Activated CD4-positive, alpha-beta T cell treated with anti-CD3 and anti-CD28 coated beads for 36 hours (primary cell): Measurements from ENCODE around the gene S100A14. TPM values are rescaled to one million over a fixed set of nuclear protein-coding genes. Genes with fewer than 3 reads are reported as not detected.
"Not testable (repeated sequence)": the region's sequence is repeated elsewhere in the genome, so short reads cannot be mapped to it uniquely, and the experiment has no call there.

Experiments
- ATAC-seq: fragments of 200-7000 bp; cut with Tn5 transposase; one replicate; pipeline ENCODE4 v1.10.0; 2021; ENCODE audit warnings: mild to moderate bottlenecking, moderate library complexity
- CTCF ChIA-PET: fragments of 350-600 bp; sonication (Branson Sonifier 250); formaldehyde crosslinking; loops from one replicate; lab custom pipeline; 2021; ENCODE audit warnings: antibody characterized with exemption; lab: Charles Lee
- POLR2A ChIA-PET: fragments of 350-600 bp; sonication (Branson Sonifier 250); formaldehyde crosslinking; loops from one replicate; lab custom pipeline; 2021; ENCODE audit warnings: antibody characterized with exemption, inconsistent platforms; lab: Charles Lee
- DNase-seq: peaks from one replicate; pipeline ENCODE4 v3.0.0-alpha.2; 2020
- H3K27ac Mint-ChIP-seq: one replicate; pipeline ENCODE4 v1.8.0; 2021; ENCODE audit warnings: mixed read lengths
- H3K27me3 Mint-ChIP-seq: one replicate; pipeline ENCODE4 v1.8.0; 2021; ENCODE audit warnings: mixed read lengths
- H3K36me3 Mint-ChIP-seq: one replicate; pipeline ENCODE4 v1.8.0; 2021; ENCODE audit warnings: low read depth, mixed read lengths
- H3K4me1 Mint-ChIP-seq: one replicate; pipeline ENCODE4 v1.8.0; 2021; ENCODE audit warnings: mixed read lengths
- H3K4me3 Mint-ChIP-seq: one replicate; pipeline ENCODE4 v1.8.0; 2021; ENCODE audit warnings: mild to moderate bottlenecking, moderate library complexity, mixed read lengths
- H3K9me3 Mint-ChIP-seq: one replicate; pipeline ENCODE4 v1.8.0; 2021; ENCODE audit warnings: low read depth, mixed read lengths
- intact Hi-C, 2 experiments: fragments of 100-400 bp; cut with DNase I in 1 of 2; cut with micrococcal nuclease in 1 of 2; formaldehyde crosslinking; loops; one replicate each; pipeline versions ENCODE4 v1.14.2 to v1.15.1; 2022 to 2024; cut with DNase I, micrococcal nuclease
- total RNA-seq, 2 experiments: library from RNA; stranded (reverse); gene quantifications; one replicate each; pipeline ENCODE4 v1.2.3, GENCODE V29; 2021

S100A14 gene
- total RNA-seq, 2 experiments from 2014 or later: 0.14 to 0.34 TPM

GRCh38 chr1:153649863-153650235, 33.7 kb upstream of the S100A14 start:
- Mint-ChIP-seq H3K4me1 (peaks cover 38% of the 10 kb centered on the region), H3K27me3 (no peaks in the 10 kb centered on the region), H3K27ac (peak overlapping the region; percentile 85), H3K36me3 (peaks cover 29% of the 10 kb centered on the region), H3K4me3 (no peak overlapping the region), H3K9me3 (no peaks in the 10 kb centered on the region)
- DNase-seq: no peak
- POLR2A ChIA-PET: interaction anchor here (0.6 to 1.1 kb wide), 3 partner anchors 14 to 17 kb away, joined by 3 to 7 read pairs (median 5); partner anchors contain the start of gene CHTOP
- intact Hi-C loops: no loop called here
- ATAC-seq: peak; percentile 23
- CTCF ChIA-PET: interaction anchor here (1.1 kb wide), 1 partner anchor 11 kb away, joined by 8 read pairs; no protein-coding TSS in a partner anchor

DNA sequence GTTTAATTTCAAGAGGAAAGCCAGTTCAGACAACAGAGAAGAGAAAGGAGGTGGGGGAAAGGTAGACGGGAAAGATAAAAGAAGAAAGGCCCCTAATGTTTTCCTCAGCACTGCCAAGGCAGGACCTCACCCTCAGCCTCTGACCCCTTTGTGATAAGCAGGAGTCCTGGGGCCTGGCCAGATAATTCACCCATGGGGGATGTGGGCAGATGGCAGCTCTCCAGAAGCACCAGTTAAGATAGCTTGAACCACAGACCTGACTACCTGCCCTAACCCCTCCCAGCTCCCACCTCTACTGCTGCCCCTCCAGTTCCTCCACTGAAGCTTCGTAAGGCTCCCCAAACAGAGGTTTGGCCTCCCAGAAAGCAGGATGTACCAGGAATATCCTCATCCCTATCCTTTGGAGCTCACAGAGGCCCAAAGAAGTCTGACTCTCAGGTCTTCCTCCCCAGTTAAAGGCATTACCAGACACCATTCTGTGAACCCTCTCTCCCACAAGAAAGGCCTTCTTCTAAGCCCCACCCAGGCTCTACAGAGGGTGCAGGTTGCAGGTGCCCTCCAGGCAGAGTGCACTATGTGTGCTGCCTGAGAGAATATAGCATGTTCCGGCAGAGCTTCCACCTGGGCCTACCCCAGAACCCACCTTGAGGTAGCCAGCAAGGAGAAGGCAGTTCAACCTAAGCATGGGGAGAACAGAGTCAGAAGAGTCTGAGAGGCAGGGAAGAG, 33.2 kb upstream of the S100A14 start:
- POLR2A ChIA-PET: interaction anchor here (0.6 to 1.1 kb wide), 5 partner anchors 13 to 1809 kb away, joined by 3 to 7 read pairs (median 3); partner anchors contain the start of gene CHTOP
- intact Hi-C loops: no loop called here
- Mint-ChIP-seq H3K4me1 (peaks cover 42% of the 10 kb centered on the region), H3K36me3 (peaks cover 33% of the 10 kb centered on the region), H3K9me3 (no peaks in the 10 kb centered on the region), H3K4me3 (no peak overlapping the region), H3K27ac (peak overlapping the region; percentile 62), H3K27me3 (no peaks in the 10 kb centered on the region)
- CTCF ChIA-PET: interaction anchor here (1.0 to 1.3 kb wide), 3 partner anchors 11 to 138 kb away, joined by 4 to 8 read pairs (median 5); no protein-coding TSS in a partner anchor
- ATAC-seq: peak; percentile 29
- no peak for DNase-seq

GRCh38 chr1:153648000-153648643, 32.0 kb upstream of the S100A14 start:
- H3K9me3 Mint-ChIP-seq: no peaks in the 10 kb centered on the region
- no peaks in the 10 kb centered on the region for H3K27me3 Mint-ChIP-seq
- DNase-seq (no peak), ATAC-seq (no peak)
- peaks cover 51% of the 10 kb centered on the region for H3K4me1 Mint-ChIP-seq
- H3K4me3 Mint-ChIP-seq: no peak overlapping the region
- intact Hi-C loops: no loop called here
- peaks cover 45% of the 10 kb centered on the region for H3K36me3 Mint-ChIP-seq
- ChIA-PET POLR2A (interaction anchor here (0.6 to 0.8 kb wide), 3 partner anchors 14 to 469 kb away, joined by 3 to 4 read pairs (median 4); partner anchors contain the start of gene CHTOP), CTCF (interaction anchor here (0.6 to 1.3 kb wide), 5 partner anchors 10 to 288 kb away, joined by 3 to 5 read pairs (median 3); no protein-coding TSS in a partner anchor)
- peak overlapping the region; percentile 43 for H3K27ac Mint-ChIP-seq

DNA sequence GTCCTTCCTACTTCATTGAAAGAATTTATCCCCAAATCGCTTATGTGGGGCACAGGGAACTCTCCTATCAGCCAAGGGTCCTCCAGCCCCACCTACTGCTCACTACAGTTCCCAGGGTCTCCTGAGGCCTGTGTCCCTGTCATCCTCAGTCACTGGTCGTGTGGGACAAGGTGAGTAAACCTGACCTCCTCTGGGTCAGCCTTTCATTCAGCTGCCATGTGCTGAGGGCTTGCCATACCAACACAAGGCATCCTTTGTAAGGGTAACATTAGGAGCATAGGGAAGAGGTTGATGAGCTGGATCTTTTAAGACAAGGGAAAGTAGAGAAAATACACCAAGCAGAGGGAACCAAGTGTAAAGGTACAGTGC, 31.2 kb upstream of the S100A14 start:
- no peak for ATAC-seq
- CTCF ChIA-PET: interaction anchor here (0.9 kb wide), 1 partner anchor 9 kb away, joined by 3 read pairs; no protein-coding TSS in a partner anchor
- no peak for DNase-seq
- intact Hi-C loops: no loop called here
- H3K27ac Mint-ChIP-seq: peak overlapping the region; percentile 75
- no peaks in the 10 kb centered on the region for H3K9me3 Mint-ChIP-seq
- peak overlapping the region; percentile 28 for H3K4me3 Mint-ChIP-seq
- H3K27me3 Mint-ChIP-seq: no peaks in the 10 kb centered on the region
- H3K36me3 Mint-ChIP-seq: peaks cover 51% of the 10 kb centered on the region
- POLR2A ChIA-PET: interaction anchor here (0.6 to 0.8 kb wide), 4 partner anchors 13 to 470 kb away, joined by 3 to 4 read pairs (median 4); partner anchors contain the start of gene CHTOP
- H3K4me1 Mint-ChIP-seq: peaks cover 54% of the 10 kb centered on the region

DNA sequence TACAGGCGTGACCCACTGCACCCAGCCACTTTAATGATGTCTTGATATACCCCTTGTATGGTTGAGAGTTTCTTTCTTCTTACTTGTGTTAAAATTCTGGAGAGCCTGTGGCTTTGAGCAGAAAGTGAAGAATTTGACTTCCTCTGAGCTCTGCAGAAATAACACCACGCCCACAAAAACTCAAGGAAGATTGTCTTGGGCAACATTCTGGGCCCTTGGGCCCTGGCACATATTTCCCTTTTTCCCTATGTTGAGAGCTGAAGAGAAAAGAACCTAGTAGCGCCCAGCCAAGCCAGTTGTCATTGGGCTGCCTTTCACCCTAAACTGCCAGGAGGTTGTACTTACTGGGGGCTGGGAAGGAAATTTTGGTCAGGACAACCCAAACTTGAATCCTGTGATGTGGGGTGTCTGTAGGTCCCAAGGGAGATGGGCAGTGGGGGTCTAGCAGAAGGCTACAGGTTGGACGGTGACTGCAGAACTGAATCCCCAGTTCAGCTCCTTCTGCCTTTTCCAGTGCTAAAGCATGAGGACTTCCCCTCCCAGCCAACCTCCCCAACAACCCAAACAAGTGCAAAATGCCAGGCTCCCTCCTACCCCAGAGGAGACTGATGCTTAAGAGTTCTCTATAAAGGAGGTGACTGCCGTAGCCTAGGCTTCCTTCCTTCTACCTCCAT, 30.7 kb upstream of the S100A14 start:
- Mint-ChIP-seq H3K4me1 (peaks cover 57% of the 10 kb centered on the region), H3K36me3 (peaks cover 57% of the 10 kb centered on the region), H3K9me3 (no peaks in the 10 kb centered on the region), H3K27ac (peak overlapping the region; percentile 75), H3K27me3 (no peaks in the 10 kb centered on the region), H3K4me3 (no peak overlapping the region)
- ChIA-PET CTCF (interaction anchor here (1.3 kb wide), 2 partner anchors 9 to 10 kb away, joined by 3 to 4 read pairs; no protein-coding TSS in a partner anchor), POLR2A (interaction anchor here (0.6 kb wide), 1 partner anchor 17 kb away, joined by 3 read pairs; no protein-coding TSS in a partner anchor)
- DNase-seq: no peak
- ATAC-seq: no peak
- intact Hi-C loops: no loop called here

- peak overlapping the region; percentile 73 for H3K27ac Mint-ChIP-seq
- H3K36me3 Mint-ChIP-seq: peaks cover 75% of the 10 kb centered on the region
- peaks cover 50% of the 10 kb centered on the region for H3K4me1 Mint-ChIP-seq
- H3K4me3 Mint-ChIP-seq: no peak overlapping the region
- H3K9me3 Mint-ChIP-seq: no peaks in the 10 kb centered on the region
- intact Hi-C loops: no loop called here
- ChIA-PET POLR2A (interaction anchor here (0.6 to 1.2 kb wide), 3 partner anchors 10 to 92 kb away, joined by 3 to 6 read pairs (median 3); partner anchors contain the start of genes CHTOP and SNAPIN), CTCF (interaction anchor here (0.8 to 1.9 kb wide), 7 partner anchors 10 to 691 kb away, joined by 3 to 7 read pairs (median 4); partner anchors contain the start of genes CHTOP, ILF2 and S100A13)
- no peak for DNase-seq
- H3K27me3 Mint-ChIP-seq: no peaks in the 10 kb centered on the region
- ATAC-seq: no peak
Observed at GRCh38 chr1:153643816-153644215, 27.7 kb upstream of the S100A14 start.

GRCh38 chr1:153643100-153643499, 27.0 kb upstream of the S100A14 start:
- ChIA-PET CTCF (interaction anchor here (0.5 to 1.8 kb wide), 7 partner anchors 9 to 174 kb away, joined by 3 to 7 read pairs (median 3); partner anchors contain the start of genes CHTOP and S100A13), POLR2A (interaction anchor here (0.5 to 1.2 kb wide), 5 partner anchors 9 to 516 kb away, joined by 3 to 6 read pairs (median 3); partner anchors contain the start of gene CHTOP)
- no peaks in the 10 kb centered on the region for H3K9me3 Mint-ChIP-seq
- H3K4me3 Mint-ChIP-seq: no peak overlapping the region
- intact Hi-C loops: no loop called here
- peaks cover 44% of the 10 kb centered on the region for H3K4me1 Mint-ChIP-seq
- H3K36me3 Mint-ChIP-seq: peaks cover 80% of the 10 kb centered on the region
- H3K27me3 Mint-ChIP-seq: no peaks in the 10 kb centered on the region
- H3K27ac Mint-ChIP-seq: peak overlapping the region; percentile 44
- ATAC-seq (no peak), DNase-seq (no peak)

DNA sequence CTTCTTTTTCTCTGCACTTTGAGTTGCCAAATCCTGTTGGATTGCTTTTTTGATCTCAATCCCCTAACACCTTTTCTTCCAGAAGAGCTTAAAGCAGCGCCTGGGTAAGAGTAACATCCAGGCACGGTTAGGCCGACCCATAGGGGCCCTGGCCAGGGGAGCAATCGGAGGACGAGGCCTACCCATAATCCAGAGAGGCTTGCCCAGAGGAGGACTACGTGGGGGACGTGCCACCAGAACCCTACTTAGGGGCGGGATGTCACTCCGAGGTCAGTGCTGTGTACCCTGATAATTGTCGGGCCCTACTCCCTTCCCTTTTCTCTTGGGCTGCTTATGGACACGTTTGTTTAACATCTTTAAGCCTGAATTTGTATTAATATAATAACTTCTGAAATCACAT, 26.0 kb upstream of the S100A14 start:
- CTCF ChIA-PET: interaction anchor here (0.6 to 1.8 kb wide), 3 partner anchors 25 to 348 kb away, joined by 3 to 7 read pairs (median 4); no protein-coding TSS in a partner anchor
- no peak for ATAC-seq
- peak overlapping the region; percentile 39 for H3K27ac Mint-ChIP-seq
- peaks cover 45% of the 10 kb centered on the region for H3K4me1 Mint-ChIP-seq
- H3K4me3 Mint-ChIP-seq: no peak overlapping the region
- no peak for DNase-seq
- no peaks in the 10 kb centered on the region for H3K27me3 Mint-ChIP-seq
- no peaks in the 10 kb centered on the region for H3K9me3 Mint-ChIP-seq
- POLR2A ChIA-PET: no interaction called here
- H3K36me3 Mint-ChIP-seq: peaks cover 82% of the 10 kb centered on the region
- intact Hi-C loops: no loop called here

- H3K27me3 Mint-ChIP-seq: no peaks in the 10 kb centered on the region
- DNase-seq (no peak), ATAC-seq (no peak)
- H3K36me3 Mint-ChIP-seq: peaks cover 82% of the 10 kb centered on the region
- H3K4me3 Mint-ChIP-seq: no peak overlapping the region
- peaks cover 51% of the 10 kb centered on the region for H3K4me1 Mint-ChIP-seq
- POLR2A ChIA-PET: interaction anchor here (0.8 kb wide), 1 partner anchor 13 kb away, joined by 3 read pairs; the partner anchor contains the start of gene S100A1
- peak overlapping the region; percentile 22 for H3K27ac Mint-ChIP-seq
- intact Hi-C loops: no loop called here
- CTCF ChIA-PET: interaction anchor here (2.2 kb wide), 1 partner anchor 130 kb away, joined by 7 read pairs; no protein-coding TSS in a partner anchor
- H3K9me3 Mint-ChIP-seq: no peaks in the 10 kb centered on the region
Observed at GRCh38 chr1:153640861-153641260, 24.7 kb upstream of the S100A14 start.

GRCh38 chr1:153640213-153640612, 24.1 kb upstream of the S100A14 start:
- DNase-seq, ATAC-seq, H3K9me3 Mint-ChIP-seq, H3K4me3 Mint-ChIP-seq, H3K27me3 Mint-ChIP-seq, H3K27ac Mint-ChIP-seq, intact Hi-C loops: not testable (repeated sequence)
- POLR2A ChIA-PET: interaction anchor here (0.6 to 1.0 kb wide), 4 partner anchors 10 to 92 kb away, joined by 3 to 6 read pairs (median 4); partner anchors contain the start of gene S100A1
- Mint-ChIP-seq H3K4me1 (peaks cover 49% of the 10 kb centered on the region), H3K36me3 (peaks cover 79% of the 10 kb centered on the region)
- CTCF ChIA-PET: interaction anchor here (1.2 to 2.2 kb wide), 2 partner anchors 20 to 130 kb away, joined by 3 to 7 read pairs; no protein-coding TSS in a partner anchor
